ENCODE data around the gene CLIP4.

- TF ChIP-seq GLIS3 (CRISPR knock-in tag; IDR thresholded peaks at IDR 0.05) (no peak), TSHZ2 (CRISPR knock-in tag; IDR thresholded peaks at IDR 0.05) (no peak), ESRRG (CRISPR knock-in tag; IDR thresholded peaks at IDR 0.05) (no peak), ARNTL (CRISPR knock-in tag; IDR thresholded peaks at IDR 0.05; ENCODE audit: borderline replicate concordance, low read depth) (no peak), TOX (CRISPR knock-in tag; IDR thresholded peaks at IDR 0.05; ENCODE audit: borderline replicate concordance) (no peak), BACH2 (CRISPR knock-in tag; IDR thresholded peaks at IDR 0.05; ENCODE audit: borderline replicate concordance) (no peak)
These were observed 87.7 kb downstream of the CLIP4 start for GRCh38 chr2:29202819-29203495.

All from SK-N-SH treated with all-trans-retinoic acid at 6 μM for 48 hours (cell line).